Neuron (in vitro differentiated cells): ENCODE measurements around the gene LGR4.

Experiments used
- H2AFZ ChIP-seq: one replicate; pipeline ENCODE4 v1.6.1; 2013; ENCODE audit warnings: low read depth, mild to moderate bottlenecking, inconsistent platforms, low read length, moderate library complexity
- H3K27me3 ChIP-seq: one replicate; pipeline ENCODE4 v1.6.1; 2013; ENCODE audit warnings: low read length; ENCODE audit not compliant: insufficient read depth
- H3K36me3 ChIP-seq: one replicate; pipeline ENCODE4 v1.6.1; 2013; ENCODE audit warnings: low read length; ENCODE audit not compliant: insufficient read depth
- H3K4me1 ChIP-seq: one replicate; pipeline ENCODE4 v1.6.1; 2013; ENCODE audit warnings: low read length; ENCODE audit not compliant: insufficient read depth
- H3K4me3 ChIP-seq: 2 replicates; pipeline ENCODE4 v1.5.1; 2013; ENCODE audit warnings: mild to moderate bottlenecking, low read length, moderate library complexity
- H3K9me3 ChIP-seq: one replicate; pipeline ENCODE4 v1.6.1; 2013; ENCODE audit warnings: low read length

The LGR4 gene

GRCh38 chr11:27358296-27358695 is 114.3 kb downstream of the LGR4 start:
- peaks cover 20% of the 10 kb centered on the region for H3K4me1 ChIP-seq
- peaks cover 8% of the 10 kb centered on the region for H3K36me3 ChIP-seq

GRCh38 chr11:27357250-27357649 is 115.3 kb downstream of the LGR4 start:
- H3K27me3 ChIP-seq = no peaks in the 10 kb centered on the region
- H3K9me3 ChIP-seq = no peaks in the 10 kb centered on the region
- H3K4me1 ChIP-seq = peaks cover 18% of the 10 kb centered on the region
- H3K36me3 ChIP-seq = peaks cover 12% of the 10 kb centered on the region
- no peak overlapping the region for H3K4me3 ChIP-seq
- H2AFZ ChIP-seq = no peak overlapping the region

More at GRCh38 chr11:27358296-27358695, 114.3 kb downstream of the LGR4 start:
- H2AFZ ChIP-seq = no peak overlapping the region
- H3K27me3 ChIP-seq = no peaks in the 10 kb centered on the region
- no peaks in the 10 kb centered on the region for H3K9me3 ChIP-seq
- no peak overlapping the region for H3K4me3 ChIP-seq

DNA sequence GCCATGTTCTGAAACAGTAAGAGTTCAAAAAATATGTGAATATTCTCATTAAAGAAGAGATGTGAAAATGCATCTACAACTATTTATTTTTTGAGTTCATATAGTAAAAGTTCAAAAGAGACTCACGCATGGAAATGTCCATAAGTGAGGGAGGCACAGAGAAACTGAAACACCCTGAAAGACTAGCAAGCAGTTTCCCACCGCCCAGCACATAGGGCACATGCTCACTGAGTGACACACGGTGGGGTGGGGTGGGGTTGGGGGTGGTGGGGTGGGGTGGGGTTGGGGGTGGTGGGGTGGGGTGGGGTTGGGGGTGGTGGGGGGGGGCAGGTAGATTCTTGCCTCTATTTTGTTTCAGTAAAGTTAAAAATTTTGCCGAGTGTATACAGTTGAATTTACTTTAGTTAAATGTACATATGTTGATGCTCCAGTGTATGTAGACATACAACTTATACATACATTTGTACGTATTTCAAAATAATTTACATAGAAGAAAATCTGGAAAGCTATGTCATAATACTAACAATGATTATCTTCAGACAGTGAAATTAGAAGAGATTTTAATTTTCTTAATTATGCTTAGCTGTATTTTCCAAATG is 115.9 kb downstream of the LGR4 start:
- Histone ChIP-seq H3K4me1 (peaks cover 13% of the 10 kb centered on the region), H3K36me3 (peaks cover 12% of the 10 kb centered on the region), H3K9me3 (no peaks in the 10 kb centered on the region), H3K27me3 (no peaks in the 10 kb centered on the region), H3K4me3 (no peak overlapping the region), H2AFZ (no peak overlapping the region)

- H3K36me3 ChIP-seq = peaks cover 12% of the 10 kb centered on the region
- H3K4me3 ChIP-seq = no peak overlapping the region
- H3K4me1 ChIP-seq = peaks cover 9% of the 10 kb centered on the region
- H3K9me3 ChIP-seq = no peaks in the 10 kb centered on the region
- H3K27me3 ChIP-seq = no peaks in the 10 kb centered on the region
- no peak overlapping the region for H2AFZ ChIP-seq
Measured at GRCh38 chr11:27355575-27356104, 117.0 kb downstream of the LGR4 start.

DNA sequence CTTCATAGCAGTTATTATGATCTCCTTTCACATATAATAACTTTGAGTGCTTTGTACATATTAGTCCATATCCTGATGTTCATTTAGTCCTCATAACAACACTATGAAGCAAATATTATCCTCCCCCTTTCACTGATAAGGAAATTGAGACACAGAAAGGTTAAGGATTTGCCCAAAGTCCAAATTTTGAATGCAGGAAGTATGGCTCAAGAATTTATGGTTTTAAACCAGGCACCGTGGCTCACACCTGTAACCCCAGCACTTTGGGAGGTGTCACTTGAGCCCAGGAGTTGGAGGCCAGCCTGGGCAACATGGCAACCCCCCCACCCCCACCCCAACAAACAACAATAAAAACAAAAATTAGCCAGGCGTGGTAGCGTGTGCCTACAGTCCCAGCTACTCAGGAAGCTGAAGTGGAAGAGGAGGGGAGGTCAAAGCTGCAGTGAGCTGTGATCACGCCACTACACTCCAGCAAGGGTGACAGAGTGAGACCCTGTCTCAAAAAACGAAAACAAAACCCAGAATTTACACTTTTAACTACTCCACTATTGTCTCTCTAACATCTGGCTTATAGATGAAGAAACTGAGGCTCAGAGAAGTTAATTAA is 118.1 kb downstream of the LGR4 start:
- H2AFZ ChIP-seq = no peak overlapping the region
- no peaks in the 10 kb centered on the region for H3K9me3 ChIP-seq
- peaks cover 16% of the 10 kb centered on the region for H3K36me3 ChIP-seq
- H3K4me3 ChIP-seq = no peak overlapping the region
- no peaks in the 10 kb centered on the region for H3K27me3 ChIP-seq
- peaks cover 3% of the 10 kb centered on the region for H3K4me1 ChIP-seq

DNA sequence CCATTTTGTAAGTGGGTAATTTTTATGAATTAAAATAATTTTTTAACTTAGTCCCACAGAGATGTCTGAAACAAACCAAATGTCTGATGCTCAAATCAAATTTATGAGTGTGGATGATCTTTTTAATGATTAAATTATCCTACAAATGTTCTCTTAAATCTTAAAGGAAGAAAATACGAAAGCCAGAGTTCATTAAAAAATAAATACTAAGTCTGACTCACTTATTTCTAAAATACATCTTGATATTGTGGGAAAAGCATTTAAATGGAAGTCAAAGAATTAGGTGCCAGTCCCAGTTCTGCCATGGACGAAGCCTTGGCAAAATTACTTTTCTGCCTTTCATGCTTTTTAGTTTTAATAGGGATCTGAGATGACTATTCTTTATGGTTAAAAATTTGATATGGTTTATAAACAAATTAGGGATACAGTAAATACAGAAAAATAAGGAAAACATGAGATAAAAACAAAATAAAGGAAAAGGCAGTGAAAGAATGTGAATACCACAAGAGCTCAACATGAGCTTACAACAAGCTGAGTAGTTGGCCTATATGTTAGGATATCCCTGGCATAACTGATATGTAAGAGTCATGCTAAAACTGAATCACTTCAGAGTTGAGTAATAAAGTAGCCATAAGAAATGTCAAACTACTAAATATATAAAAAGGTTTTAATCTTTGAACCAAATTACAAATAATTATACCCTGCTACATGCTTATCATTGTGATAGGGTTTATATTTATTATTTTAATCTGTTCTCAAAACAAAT is 118.8 kb downstream of the LGR4 start:
- H3K9me3 ChIP-seq = no peaks in the 10 kb centered on the region
- no peak overlapping the region for H3K4me3 ChIP-seq
- no peaks in the 10 kb centered on the region for H3K27me3 ChIP-seq
- H3K4me1 ChIP-seq = peaks cover 6% of the 10 kb centered on the region
- no peak overlapping the region for H2AFZ ChIP-seq
- peaks cover 16% of the 10 kb centered on the region for H3K36me3 ChIP-seq

GRCh38 chr11:27352781-27353180 is 119.8 kb downstream of the LGR4 start:
- Histone ChIP-seq H2AFZ (no peak overlapping the region), H3K4me1 (peaks cover 12% of the 10 kb centered on the region), H3K36me3 (peaks cover 16% of the 10 kb centered on the region), H3K27me3 (no peaks in the 10 kb centered on the region), H3K9me3 (no peaks in the 10 kb centered on the region), H3K4me3 (no peak overlapping the region)

DNA sequence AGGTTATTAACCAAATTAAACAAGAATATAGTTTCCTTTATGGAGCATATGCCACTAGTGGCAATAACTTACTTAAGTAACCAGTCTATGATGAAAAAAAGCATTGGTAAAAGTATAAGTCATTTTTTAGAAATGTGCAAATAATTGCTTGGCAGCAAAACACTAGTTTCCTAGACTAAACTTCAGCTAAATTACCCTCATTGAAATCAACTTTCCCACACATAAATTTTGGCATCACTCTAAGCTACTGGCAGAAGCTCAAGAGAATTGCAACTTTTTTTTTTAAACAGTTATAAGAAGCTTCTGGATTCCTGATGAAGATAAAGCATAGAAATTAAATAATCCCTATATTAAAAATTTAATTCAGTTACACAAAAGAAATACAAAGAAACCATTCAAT is 122.1 kb downstream of the LGR4 start:
- peaks cover 15% of the 10 kb centered on the region for H3K4me1 ChIP-seq
- no peak overlapping the region for H3K4me3 ChIP-seq
- H2AFZ ChIP-seq = no peak overlapping the region
- no peaks in the 10 kb centered on the region for H3K9me3 ChIP-seq
- no peaks in the 10 kb centered on the region for H3K27me3 ChIP-seq
- H3K36me3 ChIP-seq = peaks cover 21% of the 10 kb centered on the region

GRCh38 chr11:27349919-27350318 is 122.7 kb downstream of the LGR4 start:
- Histone ChIP-seq H3K27me3 (no peaks in the 10 kb centered on the region), H3K4me1 (peaks cover 15% of the 10 kb centered on the region), H2AFZ (no peak overlapping the region), H3K4me3 (no peak overlapping the region), H3K9me3 (no peaks in the 10 kb centered on the region), H3K36me3 (peaks cover 21% of the 10 kb centered on the region)

DNA sequence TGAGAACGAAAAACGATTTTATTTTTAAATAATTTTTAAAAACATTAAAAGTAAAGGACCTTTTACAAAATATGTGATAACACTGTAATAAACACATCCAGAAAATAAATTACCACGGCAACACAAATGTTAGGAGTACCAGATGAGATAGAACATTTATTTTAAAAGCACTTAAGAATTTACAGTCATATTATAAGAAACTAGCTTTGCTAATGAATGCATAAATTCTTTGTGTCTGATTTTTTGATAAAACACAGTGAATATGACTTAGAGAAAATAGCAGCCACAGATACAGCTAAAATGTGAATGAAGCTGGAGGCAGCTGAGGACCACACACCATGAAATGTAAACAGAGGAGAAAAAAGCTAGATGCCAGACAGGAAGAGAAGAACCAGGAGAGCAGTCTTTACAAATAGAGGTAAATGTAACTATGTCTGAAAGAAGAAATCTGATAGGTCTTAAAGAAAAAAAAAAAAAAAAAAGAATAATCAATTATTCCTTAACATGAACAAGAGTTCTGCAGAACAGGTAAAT is 124.2 kb downstream of the LGR4 start:
- no peak overlapping the region for H3K4me3 ChIP-seq
- H3K36me3 ChIP-seq = peaks cover 19% of the 10 kb centered on the region
- no peaks in the 10 kb centered on the region for H3K9me3 ChIP-seq
- H3K4me1 ChIP-seq = peaks cover 15% of the 10 kb centered on the region
- H2AFZ ChIP-seq = no peak overlapping the region
- H3K27me3 ChIP-seq = no peaks in the 10 kb centered on the region

GRCh38 chr11:27347359-27348339 is 124.9 kb downstream of the LGR4 start:
- peaks cover 15% of the 10 kb centered on the region for H3K36me3 ChIP-seq
- H2AFZ ChIP-seq = no peak overlapping the region
- H3K4me3 ChIP-seq = no peak overlapping the region
- no peaks in the 10 kb centered on the region for H3K9me3 ChIP-seq
- peaks cover 15% of the 10 kb centered on the region for H3K4me1 ChIP-seq
- H3K27me3 ChIP-seq = no peaks in the 10 kb centered on the region

DNA sequence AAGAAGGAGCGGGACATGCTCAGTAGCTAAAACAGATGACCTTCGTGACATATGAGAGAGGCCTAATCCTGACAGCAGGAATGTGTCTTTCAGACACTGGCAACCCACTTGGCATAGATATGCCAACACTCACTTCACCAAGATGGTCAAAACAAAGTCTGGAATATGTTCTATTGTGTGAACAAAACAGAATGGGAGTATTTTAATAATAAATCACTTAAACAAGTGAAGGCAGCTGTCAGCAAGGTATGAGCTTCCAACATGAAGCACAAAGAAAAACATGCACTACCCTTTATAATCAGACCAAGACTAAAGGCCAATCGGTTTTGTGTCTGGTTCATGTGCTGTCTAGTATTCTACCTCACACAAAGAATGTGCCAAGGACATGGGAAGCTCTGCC is 132.6 kb downstream of the LGR4 start:
- Histone ChIP-seq H3K27me3 (no peaks in the 10 kb centered on the region), H3K9me3 (peaks cover 2% of the 10 kb centered on the region), H3K36me3 (peaks cover 44% of the 10 kb centered on the region), H3K4me1 (no peaks in the 10 kb centered on the region), H3K4me3 (no peak overlapping the region), H2AFZ (no peak overlapping the region)
